PC-3 (cell line): ENCODE data around the gene PKP1. TPM values are rescaled to one million over a fixed set of nuclear protein-coding genes. Genes with fewer than 3 reads are reported as not detected.

Source experiments
- ATAC-seq: fragments of 200-7000 bp; cut with Tn5 transposase; 2 replicates; pipeline ENCODE4 v1.9.1; 2020; ENCODE audit warnings: mild to moderate bottlenecking, moderate library complexity
- BruUV-seq: library from RNA; stranded (reverse); fragments of 400-500 nt; replicated peaks from 2 replicates; lab custom pipeline; 2021; lab: Mats Ljungman, UMichigan
- CTCF ChIA-PET: fragments of 300-600 bp; sonication (Branson Sonifier 250); formaldehyde crosslinking; loops from one replicate; lab custom pipeline; 2022; ENCODE audit warnings: antibody characterized with exemption; lab: Charles Lee
- POLR2A ChIA-PET: fragments of 300-600 bp; sonication (Branson Sonifier 250); formaldehyde crosslinking; loops from one replicate; lab custom pipeline; 2022; ENCODE audit warnings: antibody characterized with exemption; ENCODE audit not compliant: unreplicated experiment; lab: Charles Lee
- DNase-seq: peaks from one replicate; pipeline ENCODE4 v3.0.0-alpha.2; 2015
- H2AFZ ChIP-seq: fragments of 300-600 bp; sonication (generic); 2 replicates; pipeline ENCODE4 v1.6.0; 2016; ENCODE audit warnings: antibody characterized with exemption, low read length
- H3F3A ChIP-seq: fragments of 300-600 bp; sonication (generic); one replicate; pipeline ENCODE4 v1.6.0; 2017; ENCODE audit warnings: antibody characterized with exemption, low read length, control low read depth, mild to moderate bottlenecking; ENCODE audit not compliant: unreplicated experiment
- H3K27ac ChIP-seq: fragments of 300-600 bp; sonication (generic); 2 replicates; pipeline ENCODE4 v1.5.1; 2016; ENCODE audit warnings: mild to moderate bottlenecking, low read length
- H3K27me3 ChIP-seq: fragments of 300-600 bp; sonication (generic); 2 replicates; pipeline ENCODE4 v1.6.1; 2016; ENCODE audit warnings: low read length, mixed read lengths
- H3K36me3 ChIP-seq: fragments of 300-600 bp; sonication (generic); 2 replicates; pipeline ENCODE4 v1.6.1; 2016; ENCODE audit warnings: low read depth, mixed run types, low read length, mixed read lengths
- H3K4me1 ChIP-seq: fragments of 300-600 bp; sonication (generic); 2 replicates; pipeline ENCODE4 v1.5.1; 2016; ENCODE audit warnings: low read length; ENCODE audit not compliant: insufficient read depth
- H3K4me2 ChIP-seq: fragments of 300-600 bp; sonication (generic); 2 replicates; pipeline ENCODE4 v1.6.0; 2016; ENCODE audit warnings: low read length
- H3K4me3 ChIP-seq: fragments of 300-600 bp; sonication (generic); 2 replicates; pipeline ENCODE4 v1.5.1; 2016; ENCODE audit warnings: mild to moderate bottlenecking, low read length, mixed read lengths
- H3K79me2 ChIP-seq: fragments of 300-600 bp; sonication (generic); 2 replicates; pipeline ENCODE4 v1.6.1; 2017; ENCODE audit warnings: low read length, mixed read lengths
- H3K9ac ChIP-seq: fragments of 300-600 bp; sonication (generic); 2 replicates; pipeline ENCODE4 v1.6.0; 2016; ENCODE audit warnings: mild to moderate bottlenecking, low read length
- H3K9me2 ChIP-seq: fragments of 300-600 bp; sonication (generic); replicated peaks from 2 replicates; pipeline ENCODE4 v1.6.1; 2016; ENCODE audit warnings: mixed run types, low read length, mixed read lengths
- H3K9me3 ChIP-seq: fragments of 300-600 bp; sonication (generic); 2 replicates; pipeline ENCODE4 v1.6.1; 2016; ENCODE audit warnings: low read length, mixed read lengths
- H4K20me1 ChIP-seq: fragments of 300-600 bp; sonication (generic); 2 replicates; pipeline ENCODE4 v1.6.1; 2016; ENCODE audit warnings: low read length, mixed read lengths
- EZH2 ChIP-seq: fragments of 300-600 bp; sonication (generic); IDR thresholded peaks from one replicate; pipeline ENCODE4 v1.6.1; 2017; ENCODE audit warnings: antibody characterized with exemption, mild to moderate bottlenecking, low read length; ENCODE audit not compliant: unreplicated experiment
- EZH2phosphoT487 ChIP-seq: fragments of 300-600 bp; sonication (generic); IDR thresholded peaks from 2 replicates; pipeline ENCODE4 v1.6.1; 2018; ENCODE audit warnings: mild to moderate bottlenecking, antibody characterized with exemption, low read length, borderline replicate concordance
- intact Hi-C: fragments of 100-400 bp; cut with micrococcal nuclease; formaldehyde crosslinking; loops from 2 replicates; pipeline ENCODE4 v1.9.0; 2023
- total RNA-seq: library from RNA; depleted of rRNA; stranded (reverse); fragments of >200 nt; gene quantifications from 2 replicates; pipeline ENCODE4 v1.2.3, GENCODE V29; 2014
- TF ChIP-seq, protein P1 (sequence below): fragments of 300-600 bp; sonication (generic); conservative IDR thresholded peaks from 2 replicates; pipeline ENCODE4 v1.5.1; 2017; ENCODE audit warnings: antibody characterized with exemption, low read depth, mild to moderate bottlenecking, low read length

The PKP1 gene
- total RNA-seq, 1 experiment from 2014 or later, result 211 TPM

DNA sequence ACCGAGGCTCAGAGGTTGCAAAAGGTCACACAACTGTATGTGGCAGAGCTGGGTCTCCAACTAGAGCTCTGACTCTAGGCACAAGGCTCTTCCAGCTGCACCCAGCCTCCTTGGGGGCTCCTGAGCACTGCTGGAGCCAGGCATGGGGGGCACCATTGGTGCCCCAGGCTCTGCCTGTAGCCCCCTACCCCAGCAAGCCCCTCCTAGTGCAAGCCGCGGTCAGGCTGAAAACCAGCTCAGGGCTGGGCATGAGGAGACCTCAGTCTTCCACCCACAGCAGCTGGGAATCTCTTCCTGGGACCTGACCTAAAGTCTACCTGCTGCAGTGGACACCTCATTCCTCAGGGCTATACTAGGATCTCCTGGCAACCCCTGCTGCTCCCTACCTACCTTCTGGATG, 79.6 kb downstream of the PKP1 start:
- Histone ChIP-seq H3K27me3 (peaks cover 18% of the 10 kb centered on the region), H3K4me2 (no peak overlapping the region), H3K79me2 (no peaks in the 10 kb centered on the region), H3K27ac (no peak overlapping the region), H3K4me3 (no peak overlapping the region), H3K9me3 (no peaks in the 10 kb centered on the region), H4K20me1 (no peaks in the 10 kb centered on the region), H3K9me2 (no peaks in the 10 kb centered on the region), H3F3A (no peaks in the 10 kb centered on the region), H3K36me3 (no peaks in the 10 kb centered on the region), H3K4me1 (no peaks in the 10 kb centered on the region), H2AFZ (no peak overlapping the region), H3K9ac (no peak overlapping the region)
- POLR2A ChIA-PET, result no interaction called here
- TF ChIP-seq, protein P1, sequence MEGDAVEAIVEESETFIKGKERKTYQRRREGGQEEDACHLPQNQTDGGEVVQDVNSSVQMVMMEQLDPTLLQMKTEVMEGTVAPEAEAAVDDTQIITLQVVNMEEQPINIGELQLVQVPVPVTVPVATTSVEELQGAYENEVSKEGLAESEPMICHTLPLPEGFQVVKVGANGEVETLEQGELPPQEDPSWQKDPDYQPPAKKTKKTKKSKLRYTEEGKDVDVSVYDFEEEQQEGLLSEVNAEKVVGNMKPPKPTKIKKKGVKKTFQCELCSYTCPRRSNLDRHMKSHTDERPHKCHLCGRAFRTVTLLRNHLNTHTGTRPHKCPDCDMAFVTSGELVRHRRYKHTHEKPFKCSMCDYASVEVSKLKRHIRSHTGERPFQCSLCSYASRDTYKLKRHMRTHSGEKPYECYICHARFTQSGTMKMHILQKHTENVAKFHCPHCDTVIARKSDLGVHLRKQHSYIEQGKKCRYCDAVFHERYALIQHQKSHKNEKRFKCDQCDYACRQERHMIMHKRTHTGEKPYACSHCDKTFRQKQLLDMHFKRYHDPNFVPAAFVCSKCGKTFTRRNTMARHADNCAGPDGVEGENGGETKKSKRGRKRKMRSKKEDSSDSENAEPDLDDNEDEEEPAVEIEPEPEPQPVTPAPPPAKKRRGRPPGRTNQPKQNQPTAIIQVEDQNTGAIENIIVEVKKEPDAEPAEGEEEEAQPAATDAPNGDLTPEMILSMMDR, result no peak
- TF ChIP-seq EZH2phosphoT487, result no peak
- TF ChIP-seq EZH2, result no peak
- CTCF ChIA-PET, result interaction anchor here (1.1 to 2.4 kb wide), 2 partner anchors 12 to 109 kb away, joined by 3 to 13 read pairs; no protein-coding TSS in a partner anchor
- intact Hi-C loops, result loop anchor here (5.0 kb wide), 1 partner anchor 276 kb away; no protein-coding TSS in a partner anchor
- BruUV-seq, result no TSS peak
- ATAC-seq (no peak), DNase-seq (no peak)

DNA sequence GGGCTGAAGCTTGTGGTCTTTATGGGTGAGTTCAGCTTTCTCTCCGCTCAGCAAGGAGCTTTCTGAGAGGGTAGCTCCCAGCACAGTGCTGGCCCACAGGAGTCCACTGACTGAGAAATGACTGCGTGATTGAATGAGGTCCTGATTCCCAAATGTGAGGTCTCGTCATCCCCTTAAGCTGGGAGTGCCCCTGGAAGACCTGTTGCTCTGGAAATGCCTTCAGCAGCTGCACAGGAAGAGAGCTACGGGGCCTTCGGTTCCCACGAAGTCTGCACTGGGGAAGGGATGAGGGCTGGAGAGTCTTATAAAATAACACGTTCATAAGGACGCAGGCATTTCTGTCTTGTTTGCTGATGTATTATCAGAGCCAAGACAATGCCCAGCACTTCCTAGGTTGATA, 80.2 kb downstream of the PKP1 start:
- no peaks in the 10 kb centered on the region for H3K9me2 ChIP-seq
- H3K4me1 ChIP-seq, result no peaks in the 10 kb centered on the region
- TF ChIP-seq, protein P1, result no peak
- TF ChIP-seq EZH2phosphoT487 (no peak), EZH2 (no peak)
- no peaks in the 10 kb centered on the region for H3K36me3 ChIP-seq
- no peaks in the 10 kb centered on the region for H3K79me2 ChIP-seq
- no peak overlapping the region for H2AFZ ChIP-seq
- ATAC-seq, result no peak
- H3K4me2 ChIP-seq, result no peak overlapping the region
- H4K20me1 ChIP-seq, result no peaks in the 10 kb centered on the region
- intact Hi-C loops, result loop anchor here (5.0 kb wide), 1 partner anchor 276 kb away; no protein-coding TSS in a partner anchor
- H3F3A ChIP-seq, result no peaks in the 10 kb centered on the region
- ChIA-PET POLR2A (interaction anchor here (0.6 kb wide), 1 partner anchor 40 kb away, joined by 6 read pairs; no protein-coding TSS in a partner anchor), CTCF (interaction anchor here (1.1 to 2.4 kb wide), 2 partner anchors 12 to 109 kb away, joined by 3 to 13 read pairs; no protein-coding TSS in a partner anchor)
- BruUV-seq, result no TSS peak
- H3K9ac ChIP-seq, result no peak overlapping the region
- H3K27ac ChIP-seq, result no peak overlapping the region
- no peak overlapping the region for H3K4me3 ChIP-seq
- peaks cover 24% of the 10 kb centered on the region for H3K27me3 ChIP-seq
- H3K9me3 ChIP-seq, result no peaks in the 10 kb centered on the region
- DNase-seq, result no peak

DNA sequence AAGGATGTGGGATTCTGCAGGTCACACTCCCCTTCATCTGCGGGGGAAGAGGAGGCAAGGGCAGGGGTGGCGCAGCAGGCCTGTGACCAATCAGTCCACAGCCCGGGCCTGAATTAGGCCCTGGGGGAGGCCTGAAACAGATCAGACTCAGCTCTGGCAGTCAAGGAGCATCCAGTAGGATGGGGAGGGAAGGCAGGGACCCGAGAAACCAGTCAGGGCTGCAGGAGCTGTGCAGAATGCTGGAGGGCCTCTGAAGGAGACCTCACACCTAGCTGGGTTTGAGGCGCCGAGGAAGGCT, 81.5 kb downstream of the PKP1 start:
- Histone ChIP-seq H3K4me3 (no peak overlapping the region), H3K27ac (no peak overlapping the region), H3K9ac (no peak overlapping the region), H3F3A (no peaks in the 10 kb centered on the region), H3K79me2 (no peaks in the 10 kb centered on the region), H4K20me1 (no peaks in the 10 kb centered on the region), H3K4me2 (no peak overlapping the region), H2AFZ (no peak overlapping the region), H3K4me1 (no peaks in the 10 kb centered on the region), H3K9me3 (no peaks in the 10 kb centered on the region), H3K9me2 (no peaks in the 10 kb centered on the region), H3K36me3 (no peaks in the 10 kb centered on the region), H3K27me3 (peaks cover 34% of the 10 kb centered on the region)
- TF ChIP-seq EZH2phosphoT487 (no peak), EZH2 (no peak)
- TF ChIP-seq, protein P1, result no peak
- ATAC-seq, result no peak
- no peak for DNase-seq
- intact Hi-C loops, result loop anchor here (5.0 kb wide), 1 partner anchor 277 kb away; no protein-coding TSS in a partner anchor
- ChIA-PET POLR2A (no interaction called here), CTCF (no interaction called here)
- no TSS peak for BruUV-seq
